ENCODE measurements around the gene KIF12.

The KIF12 gene

DNA sequence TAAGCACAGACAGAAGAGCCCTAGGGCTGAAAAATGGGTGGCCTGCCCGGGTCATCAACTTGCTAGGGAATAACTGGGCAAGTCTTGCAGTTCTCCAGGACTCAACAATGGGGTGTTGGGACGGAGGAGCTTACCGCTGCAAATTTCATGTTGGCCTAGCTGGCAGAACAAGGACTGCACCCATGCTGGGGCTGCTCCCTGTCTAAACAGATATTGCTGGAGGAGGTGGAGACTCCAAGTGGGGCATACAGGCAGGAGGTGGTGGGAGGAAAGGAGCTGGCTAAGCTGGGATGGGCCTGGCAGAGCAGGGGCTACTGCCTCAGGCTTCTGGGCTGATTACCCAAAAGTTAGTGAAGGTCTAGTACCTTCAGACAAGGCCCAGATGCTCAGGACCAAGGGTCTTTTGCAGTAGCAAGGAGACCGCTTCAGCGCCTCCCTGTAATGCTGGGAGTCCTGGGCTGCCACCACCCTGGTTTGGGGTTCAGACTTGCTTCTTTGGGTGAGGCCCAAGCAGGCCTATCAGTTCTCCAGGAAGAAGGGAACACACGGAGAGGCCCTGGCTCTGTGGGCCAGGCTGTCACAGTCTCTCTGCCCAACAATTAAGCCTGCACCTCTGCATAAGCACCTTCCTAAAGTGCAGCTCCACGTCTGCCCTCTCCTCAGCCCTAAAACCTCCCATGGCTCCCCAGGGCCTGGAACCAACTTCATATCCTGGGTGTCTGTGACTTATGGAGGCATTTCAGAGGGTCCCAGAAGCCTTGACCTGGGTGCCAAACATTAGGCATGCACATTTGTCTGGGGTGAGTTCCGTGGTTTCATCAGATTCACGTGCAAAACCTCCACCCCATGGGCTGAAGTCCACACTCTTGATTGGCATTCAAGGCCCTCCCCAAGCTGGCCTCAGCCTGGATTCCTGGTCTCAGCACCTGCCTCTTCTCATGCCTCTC is 24.2 kb upstream of the KIF12 start:
- no peak for DNase-seq (ENCODE audit: low read depth in 1 of 2, low spot score in 1 of 2)

DNA sequence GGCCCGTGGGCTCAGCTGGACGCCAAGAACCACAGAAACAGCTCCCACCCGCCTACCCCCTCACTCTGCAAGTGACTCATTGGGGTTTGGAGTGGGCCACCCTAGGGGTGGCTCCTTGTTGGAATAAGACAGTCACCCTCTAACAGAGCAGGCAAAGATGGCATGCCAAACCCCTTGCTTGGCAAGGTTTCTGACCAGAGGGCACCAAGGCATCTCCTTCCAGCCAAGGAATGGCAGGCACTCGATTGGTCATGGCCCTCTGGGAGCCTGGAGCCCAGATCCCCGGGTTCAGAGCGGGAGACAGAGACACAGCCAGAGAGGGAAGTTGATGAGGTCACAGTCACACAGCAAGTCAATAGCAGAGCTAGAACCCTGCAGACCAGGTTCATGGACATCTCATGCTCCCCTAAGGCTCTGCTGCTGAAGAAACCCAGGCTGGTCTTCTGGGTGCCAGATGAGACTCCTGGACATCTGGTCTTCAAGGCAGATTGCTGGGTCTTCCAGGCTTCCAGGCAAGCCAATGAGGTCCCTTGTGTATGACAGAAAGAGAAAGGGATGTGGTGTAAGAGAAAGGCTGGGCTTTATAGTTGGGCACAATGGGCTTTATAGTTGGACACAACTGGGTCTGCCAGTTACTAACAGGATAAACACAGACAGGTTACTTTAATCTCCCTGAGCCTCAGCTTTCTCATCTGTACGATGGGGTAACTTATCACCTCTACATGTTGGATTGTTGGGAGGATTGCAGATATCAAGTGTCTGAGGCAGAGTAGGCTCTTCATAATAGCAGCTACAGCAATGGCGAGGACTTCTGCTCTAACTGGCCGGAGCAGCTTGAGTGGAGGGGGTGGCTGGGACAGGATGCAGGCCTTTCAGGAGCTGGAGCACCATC is 23.3 kb upstream of the KIF12 start:
- DNase-seq (ENCODE audit: low read depth in 1 of 2, low spot score in 1 of 2): no peak

DNA sequence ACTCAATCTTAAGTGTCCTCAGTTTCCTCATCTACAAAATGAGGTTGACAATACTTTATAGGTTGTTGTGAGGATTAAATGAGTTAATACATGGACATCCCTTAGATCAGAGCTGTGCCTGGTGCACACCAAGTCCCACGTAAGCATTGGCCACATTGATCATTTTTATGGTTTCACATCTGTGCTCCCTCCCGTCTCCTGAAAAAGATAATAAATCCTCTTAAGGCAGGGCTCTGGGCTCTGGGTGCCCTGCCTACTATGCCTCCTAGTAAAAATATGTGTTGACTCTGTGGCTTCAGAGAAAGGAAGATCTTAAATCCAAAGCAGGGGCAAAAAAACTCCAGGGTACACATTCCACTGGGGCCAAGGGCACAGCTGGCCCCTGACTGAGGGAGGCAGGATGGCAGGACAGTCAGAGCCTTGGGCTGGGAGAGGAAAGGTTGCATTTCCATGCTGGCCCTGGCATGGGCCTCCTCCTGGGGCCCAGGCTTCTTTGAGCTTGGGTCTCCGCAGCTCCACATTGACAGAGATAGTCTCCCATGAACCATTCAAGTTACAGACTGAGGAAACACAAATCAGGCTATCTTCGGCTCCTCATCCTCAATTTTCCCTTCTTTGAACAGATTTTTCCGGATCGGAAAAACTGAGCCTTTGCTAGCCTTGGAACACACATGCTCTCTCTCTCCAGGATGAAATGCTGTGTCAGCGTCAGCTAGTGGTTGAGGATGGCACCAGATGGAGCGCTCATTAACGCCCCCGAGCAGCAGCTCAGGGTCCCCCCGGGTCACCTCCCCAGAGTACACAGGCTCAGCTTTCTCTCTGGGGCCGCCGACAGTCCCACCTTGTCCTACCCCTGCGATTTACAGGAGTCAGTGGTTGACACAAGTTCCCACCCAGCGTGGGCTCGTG is 22.4 kb upstream of the KIF12 start:
- no peak for DNase-seq (ENCODE audit: low read depth in 1 of 2, low spot score in 1 of 2)

DNA sequence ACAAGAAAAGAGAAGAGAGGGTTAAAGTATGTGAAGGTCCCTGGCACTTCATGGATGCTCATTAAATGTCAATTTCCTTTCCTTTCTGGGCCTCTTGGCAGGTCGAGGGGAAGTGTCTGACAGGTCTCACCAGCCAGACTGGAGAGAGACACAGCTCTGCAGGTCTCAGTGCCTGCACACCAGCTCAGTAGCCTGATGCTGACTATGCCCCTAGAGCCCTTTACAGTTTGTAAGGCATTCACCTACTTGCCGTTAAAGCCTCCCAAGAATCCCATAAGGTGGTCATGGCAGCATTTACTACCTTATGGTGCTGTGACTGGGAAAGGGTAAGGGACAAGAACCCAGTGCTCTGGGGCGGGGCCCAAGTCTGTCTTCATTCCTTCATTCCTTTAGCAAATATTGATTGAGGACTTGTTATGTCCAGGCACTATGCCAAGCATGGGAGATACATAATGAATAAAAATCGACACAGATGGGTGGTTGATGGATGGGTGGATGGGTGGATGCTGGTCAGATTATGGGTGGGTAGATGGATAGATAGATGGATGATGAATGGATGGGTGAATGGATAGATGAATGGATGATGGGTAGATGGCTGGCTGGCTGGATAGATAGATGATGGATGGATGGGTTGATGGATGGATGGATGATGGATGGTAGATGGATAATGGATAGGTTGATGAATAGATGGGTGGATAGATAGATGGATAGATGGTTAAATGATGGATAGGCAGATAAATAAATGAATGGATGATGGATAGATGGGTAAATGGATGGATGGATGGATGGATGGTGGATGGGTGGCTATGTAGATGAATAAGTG is 21.3 kb upstream of the KIF12 start:
- DNase-seq (ENCODE audit: low read depth in 1 of 2, low spot score in 1 of 2): no peak

DNA sequence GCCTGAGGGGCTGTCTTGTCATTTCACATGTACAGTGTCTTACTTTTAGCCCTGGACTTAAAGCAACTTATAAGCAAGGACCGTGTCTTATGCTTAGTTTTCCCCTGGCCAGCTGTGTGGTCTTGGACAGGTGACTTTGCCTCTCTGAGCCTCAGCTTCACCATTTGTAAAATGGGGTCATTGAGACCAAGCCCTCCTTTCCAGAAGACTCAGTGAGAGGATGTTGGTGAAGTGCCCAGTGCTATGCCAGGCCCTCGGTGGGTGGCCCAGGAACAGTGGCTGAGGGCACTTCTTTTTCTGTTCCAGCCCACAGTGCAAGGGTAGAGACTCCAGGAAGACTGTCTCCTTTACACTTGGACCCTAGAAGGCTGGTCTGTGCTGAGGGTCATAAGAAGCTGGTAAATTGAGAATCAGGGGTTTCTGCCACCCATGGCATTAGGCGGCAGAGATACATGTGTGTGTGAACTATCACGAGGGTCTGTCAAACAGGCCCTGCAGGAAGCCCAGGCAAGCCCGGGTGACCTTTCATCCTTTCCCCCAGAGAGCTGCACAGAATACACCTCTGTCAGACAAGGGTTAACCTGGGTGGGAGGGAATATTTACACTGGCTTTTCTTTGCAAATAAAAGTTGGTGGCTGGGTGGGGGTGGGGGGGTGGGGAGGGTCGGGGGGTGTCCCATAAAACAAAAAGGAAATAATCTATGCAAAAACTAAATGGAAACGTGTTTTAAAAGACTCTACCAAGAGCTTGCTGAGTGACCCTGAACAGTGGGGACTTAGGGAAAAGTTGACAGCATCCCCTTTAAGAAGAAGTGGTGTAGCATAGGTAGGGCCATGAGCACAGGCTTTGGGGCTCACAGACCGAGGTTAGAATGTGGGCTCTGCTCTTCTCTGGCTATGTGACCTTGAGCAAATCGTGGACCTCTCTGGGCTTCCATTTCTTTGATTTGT is 20.4 kb upstream of the KIF12 start:
- DNase-seq (ENCODE audit: low read depth in 1 of 2, low spot score in 1 of 2): no peak

DNA sequence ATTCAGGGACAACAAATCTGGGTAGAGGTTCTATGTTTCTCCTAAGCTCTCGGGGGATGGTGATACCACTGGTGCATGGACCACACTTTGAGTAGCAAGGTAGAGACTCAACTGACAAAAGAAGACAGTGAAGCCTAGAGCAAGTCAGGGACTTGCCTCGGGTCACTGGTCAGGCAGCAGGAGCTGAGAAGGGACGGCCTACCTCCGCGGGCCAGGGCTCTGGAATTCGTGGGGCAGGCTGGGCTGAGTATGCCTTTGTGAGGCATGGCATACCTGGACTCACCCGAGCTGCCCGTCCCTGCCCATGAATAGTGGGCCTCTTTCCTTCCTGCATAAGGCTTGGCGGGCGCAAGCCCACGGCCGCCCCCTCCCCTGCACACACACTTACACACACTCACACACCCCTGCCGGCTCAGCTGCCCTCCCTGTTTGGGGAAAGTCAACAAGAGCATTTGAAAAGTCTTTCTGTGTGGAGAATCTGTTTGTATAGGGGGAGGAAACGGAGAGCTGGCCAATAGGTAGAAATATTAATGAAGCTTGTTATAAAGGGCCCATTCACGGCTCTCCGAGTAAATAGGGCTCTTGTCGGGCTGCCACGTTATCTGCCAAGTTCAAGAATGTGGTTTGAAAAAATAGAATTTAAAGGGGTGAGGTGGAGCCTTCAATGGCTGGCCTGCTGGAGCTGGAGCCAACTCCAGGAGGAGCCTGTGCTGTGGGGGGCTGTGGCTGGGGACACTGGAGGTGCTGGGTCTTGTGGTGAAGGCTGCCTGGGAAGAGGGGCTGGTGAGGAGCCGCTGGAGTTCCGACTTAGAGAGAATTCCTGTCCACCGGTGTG is 19.1 kb upstream of the KIF12 start:
- DNase-seq (ENCODE audit: low read depth in 1 of 2, low spot score in 1 of 2): no peak

DNA sequence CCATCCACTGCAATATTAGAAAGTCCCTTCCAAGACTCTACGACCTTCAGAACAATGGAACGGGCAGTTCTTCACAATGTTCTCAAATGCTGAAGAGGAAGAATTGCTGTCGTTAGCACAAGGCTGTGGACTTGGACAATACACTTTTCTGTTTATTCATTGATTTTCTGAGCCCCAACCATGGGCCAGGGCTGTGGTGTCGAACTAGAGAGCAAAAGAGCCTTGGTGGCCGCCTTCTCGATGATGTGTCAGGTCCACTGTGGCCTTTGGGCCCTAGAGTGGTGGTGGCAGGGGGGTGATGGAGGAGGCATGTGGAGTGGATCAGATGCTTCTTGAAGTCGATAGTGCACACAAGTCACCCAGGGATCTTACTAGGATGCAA is 18.5 kb upstream of the KIF12 start:
- no peak for DNase-seq (ENCODE audit: low read depth in 1 of 2, low spot score in 1 of 2)

DNA sequence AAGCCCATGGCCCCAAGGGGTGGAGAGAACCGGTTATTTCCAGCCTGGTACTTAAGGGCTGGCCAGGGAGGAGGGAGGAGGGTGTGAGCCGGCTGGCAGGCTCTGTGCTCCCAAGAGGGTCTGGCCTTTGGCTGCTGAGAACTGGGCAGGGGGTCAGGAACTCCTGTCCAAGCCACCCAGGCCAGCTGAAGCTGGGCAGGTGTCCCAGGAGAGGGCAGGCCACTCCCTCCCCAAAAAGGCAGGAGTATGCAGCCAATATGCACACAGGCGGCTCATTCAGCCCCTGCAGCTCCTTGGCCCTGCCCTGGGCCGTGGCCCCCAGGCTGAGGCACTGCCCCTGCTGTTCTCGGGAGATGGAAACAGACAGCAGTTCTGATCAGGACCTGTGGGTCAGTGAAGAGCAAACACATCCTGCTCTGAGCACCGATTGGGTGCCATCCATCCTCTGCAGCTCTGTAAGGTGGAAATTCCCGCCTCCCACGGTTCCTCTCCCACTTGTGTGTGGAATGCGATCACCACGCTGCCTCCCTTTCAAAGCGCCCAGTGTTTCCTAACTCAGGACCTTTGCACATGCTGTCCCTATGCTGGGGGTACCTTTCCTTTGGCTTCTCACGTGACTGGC is 17.1 kb upstream of the KIF12 start:
- DNase-seq (ENCODE audit: low read depth in 1 of 2, low spot score in 1 of 2): no peak

DNA sequence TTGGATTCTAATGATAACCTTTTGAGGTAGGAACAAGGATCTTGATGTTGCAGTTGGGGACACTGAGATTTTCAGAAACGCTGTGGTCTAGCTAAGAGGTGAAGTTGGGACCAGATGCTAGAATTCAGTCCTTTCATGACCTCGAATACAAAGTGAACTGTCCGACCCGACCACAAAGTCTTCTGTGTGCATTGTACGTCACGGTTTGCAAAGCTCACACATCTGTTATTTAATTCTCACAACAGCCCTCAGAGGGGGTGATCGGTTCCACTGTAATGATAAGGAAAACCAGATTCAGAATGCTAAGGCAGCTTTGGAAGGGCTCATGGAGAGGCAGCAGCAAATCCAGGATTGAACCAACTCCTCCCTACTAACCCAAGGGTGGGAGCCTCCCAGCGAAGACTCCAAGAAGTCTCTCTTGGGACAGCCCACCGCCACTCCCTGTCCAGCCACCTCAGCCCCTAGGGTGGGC is 16.6 kb upstream of the KIF12 start:
- no peak for DNase-seq (ENCODE audit: low read depth in 1 of 2, low spot score in 1 of 2)

DNA sequence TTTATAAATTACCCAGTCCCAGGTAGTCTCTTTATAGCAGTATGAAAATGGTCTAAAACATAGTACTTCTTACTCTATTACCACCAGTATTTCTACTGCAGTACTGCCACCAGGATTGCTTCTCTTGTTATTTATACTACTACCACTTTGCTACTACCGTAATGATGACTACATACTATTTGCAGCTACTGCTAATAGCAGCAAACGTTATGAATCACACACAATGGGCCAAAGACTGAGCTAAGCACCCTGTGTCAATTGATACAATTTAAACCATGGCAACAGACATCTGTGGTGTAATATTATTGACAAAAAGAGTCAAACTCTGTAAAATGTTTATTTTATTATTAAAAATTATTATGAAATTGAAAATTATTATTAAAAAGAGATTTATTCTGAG is 15.3 kb upstream of the KIF12 start:
- DNase-seq (ENCODE audit: low read depth in 1 of 2, low spot score in 1 of 2): no peak

DNA sequence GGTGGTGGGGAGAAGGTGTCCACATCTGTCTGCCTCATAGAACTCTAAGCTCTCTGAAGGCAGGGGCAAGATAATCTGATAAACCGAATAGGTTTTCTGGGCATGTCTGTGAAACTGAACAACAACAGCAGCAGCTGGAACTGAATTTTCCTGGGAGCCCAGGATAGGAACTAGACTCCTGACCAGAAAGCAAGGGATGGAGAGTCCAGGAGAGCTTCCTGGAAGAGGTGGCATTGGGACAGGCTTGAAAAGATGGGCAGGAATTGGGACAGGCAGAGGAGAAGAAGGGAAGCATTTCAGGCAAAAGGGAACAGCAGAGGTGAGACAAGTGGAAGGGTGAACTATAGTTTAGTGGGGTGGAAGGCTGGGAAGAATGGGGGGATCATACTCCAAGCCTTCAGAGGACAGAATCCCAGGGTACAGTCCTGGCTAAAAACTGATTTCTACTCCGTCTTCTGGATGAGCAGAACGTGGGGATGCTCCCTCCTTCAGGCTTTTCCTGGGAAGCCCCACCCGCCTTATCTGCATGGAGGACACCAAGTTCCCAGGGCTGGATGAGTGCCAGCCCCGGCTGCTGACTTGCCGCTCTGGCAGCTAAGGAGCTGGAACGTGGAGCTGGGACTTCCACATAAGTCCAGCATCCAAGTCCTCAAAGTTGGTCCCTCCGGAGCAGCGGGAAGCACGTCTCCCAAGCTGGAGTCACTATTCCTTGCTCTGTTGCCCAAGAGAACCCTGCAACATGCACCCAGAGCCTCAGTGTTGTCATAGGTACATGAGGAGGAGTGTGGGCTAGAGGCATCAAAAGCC is 13.9 kb upstream of the KIF12 start:
- DNase-seq (ENCODE audit: low read depth in 1 of 2, low spot score in 1 of 2): no peak

DNA sequence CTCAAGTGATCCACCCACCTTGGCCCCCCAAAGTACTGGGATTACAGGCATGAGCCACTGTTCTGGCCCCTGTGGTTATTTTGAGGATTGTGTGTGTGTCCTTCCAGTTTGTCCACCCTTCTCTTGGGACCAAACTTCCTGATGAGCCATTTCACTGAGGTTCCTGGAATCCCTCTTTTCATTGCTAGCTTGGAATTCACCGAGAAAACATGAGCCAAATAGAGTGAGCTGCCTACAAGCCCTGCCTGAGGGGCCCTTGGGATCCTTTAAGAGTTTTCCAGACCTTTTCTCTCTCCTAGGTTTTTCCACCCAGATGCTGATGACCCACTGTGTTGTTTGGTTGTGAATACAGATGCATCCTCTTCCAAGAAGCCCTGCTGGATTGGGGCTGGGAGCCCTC is 13.2 kb upstream of the KIF12 start:
- DNase-seq (ENCODE audit: low read depth in 1 of 2, low spot score in 1 of 2): no peak

DNA sequence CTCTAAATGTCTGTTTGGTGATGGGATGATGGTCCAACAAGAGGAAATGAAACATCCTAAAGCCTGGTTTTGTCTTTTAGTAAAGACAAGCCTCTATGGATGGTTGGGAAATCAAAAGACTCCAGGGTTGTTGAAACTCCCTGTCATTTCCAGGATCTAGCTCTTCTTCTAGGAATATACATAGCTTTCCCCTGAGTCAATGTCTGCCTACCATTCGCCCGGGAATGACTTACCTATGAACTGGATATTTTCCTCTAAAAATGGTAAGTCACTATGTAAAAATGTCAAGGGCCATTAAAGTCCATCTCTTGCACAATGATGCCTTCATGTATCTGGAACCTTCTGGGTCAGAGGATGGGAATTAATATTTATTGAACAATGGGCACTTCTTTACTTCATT is 11.1 kb upstream of the KIF12 start:
- no peak for DNase-seq (ENCODE audit: low read depth in 1 of 2, low spot score in 1 of 2)

DNA sequence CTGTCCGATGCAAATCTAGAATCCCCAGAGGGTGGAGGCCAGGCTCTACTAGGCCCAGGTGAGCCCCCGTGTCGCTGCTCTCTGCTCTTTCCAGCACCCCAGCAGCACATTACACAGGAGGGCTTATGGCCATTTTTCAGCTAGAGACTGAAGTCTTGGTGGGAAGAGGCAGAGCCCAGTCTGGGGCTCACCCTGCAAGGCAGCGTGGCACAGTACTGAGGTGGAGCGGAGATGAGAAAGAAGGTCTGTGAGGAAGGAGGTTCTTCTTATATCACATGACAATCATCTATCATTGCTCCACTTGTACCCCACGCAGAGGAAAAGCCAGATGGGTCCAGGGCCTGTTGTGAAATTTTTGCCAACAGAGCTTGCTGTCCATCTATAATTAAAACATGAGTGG is 10.0 kb upstream of the KIF12 start:
- DNase-seq (ENCODE audit: low read depth in 1 of 2, low spot score in 1 of 2): no peak

DNA sequence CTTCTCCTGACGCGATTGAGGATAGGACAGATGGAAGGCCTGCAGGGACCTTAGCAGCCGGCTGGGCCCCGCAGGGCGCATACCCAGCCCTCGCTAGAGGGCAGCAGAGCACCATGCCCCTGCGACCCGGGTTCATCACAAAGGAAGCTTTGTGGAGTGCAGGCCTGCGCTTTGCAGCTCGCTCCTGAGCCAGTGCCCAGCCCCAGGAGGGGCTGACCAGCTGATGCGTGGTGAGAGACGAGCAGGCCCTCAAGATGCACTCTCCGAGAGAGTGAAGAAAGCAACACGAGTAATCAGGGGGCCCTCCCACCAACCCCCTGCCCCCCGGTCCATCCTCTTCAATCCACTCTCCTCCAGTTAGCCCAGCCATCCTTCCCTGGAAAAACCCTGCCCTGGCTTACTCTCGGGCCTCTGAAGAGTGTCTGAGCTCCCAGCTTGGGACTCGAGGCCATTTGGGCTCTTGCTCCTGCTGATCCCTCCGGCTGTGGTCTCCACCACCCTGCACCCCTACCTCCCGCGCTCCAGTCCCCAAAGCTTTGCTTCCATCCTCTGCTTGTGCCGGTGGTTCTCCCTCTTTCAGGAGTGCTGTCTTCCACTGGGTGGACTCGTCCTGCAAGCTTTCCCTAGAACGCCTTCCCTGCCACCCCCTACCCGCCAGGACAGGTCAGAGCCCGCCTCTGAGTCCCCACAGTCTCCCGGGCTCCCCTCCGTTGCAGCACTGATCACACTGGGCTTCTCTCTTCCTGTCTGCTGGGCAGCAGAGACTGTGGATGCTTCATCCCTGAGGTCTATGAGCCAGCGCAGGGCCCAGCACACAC is 9.1 kb upstream of the KIF12 start:
- peak; percentile 22 to 33 for DNase-seq (ENCODE audit: low read depth in 1 of 2, low spot score in 1 of 2)

All from activated CD4-positive, alpha-beta T cell treated with anti-CD3 and anti-CD28 coated beads, Interleukin-2, amount 50 U/mL, for 24 hours (primary cell).